Ishikawa (cell line): Measurements from ENCODE around the gene ZNF74.

Source experiments
- CEBPB ChIP-seq: IDR thresholded peaks from 2 replicates; pipeline ENCODE4 v1.6.1; 2012
- CREB1 ChIP-seq: IDR thresholded peaks from 2 replicates; pipeline ENCODE4 v1.6.1; 2012; ENCODE audit warnings: low read depth
- EGR1 ChIP-seq: IDR thresholded peaks from 2 replicates; pipeline ENCODE4 v1.6.1; 2012
- EP300 ChIP-seq: IDR thresholded peaks from 2 replicates; pipeline ENCODE4 v1.6.1; 2012; ENCODE audit warnings: borderline replicate concordance
- FOXM1 ChIP-seq: IDR thresholded peaks from 2 replicates; pipeline ENCODE4 v1.6.1; 2012; ENCODE audit warnings: low read depth, borderline replicate concordance
- MAX ChIP-seq: IDR thresholded peaks from 2 replicates; pipeline ENCODE4 v1.6.1; 2012
- RAD21 ChIP-seq: IDR thresholded peaks from 2 replicates; pipeline ENCODE4 v1.6.1; 2012; ENCODE audit warnings: low read depth
- TCF12 ChIP-seq: IDR thresholded peaks from 2 replicates; pipeline ENCODE4 v1.6.1; 2012; ENCODE audit warnings: low read depth
- TEAD4 ChIP-seq: IDR thresholded peaks from 2 replicates; pipeline ENCODE4 v1.6.1; 2012
- USF1 ChIP-seq: IDR thresholded peaks from 2 replicates; pipeline ENCODE4 v1.6.1; 2012
- YY1 ChIP-seq: IDR thresholded peaks from 2 replicates; pipeline ENCODE4 v1.6.1; 2012; ENCODE audit warnings: low read depth

- no peak for TF ChIP-seq EGR1
- TF ChIP-seq MAX: no peak
- no peak for TF ChIP-seq CREB1
- TF ChIP-seq EP300: no peak
- TF ChIP-seq USF1: no peak
- no peak for TF ChIP-seq TEAD4
- TF ChIP-seq CEBPB: no peak
- TF ChIP-seq TCF12: no peak
- no peak for TF ChIP-seq YY1
- no peak for TF ChIP-seq RAD21
- TF ChIP-seq FOXM1: no peak
These were observed 4.7 kb upstream of the ZNF74 start for GRCh38 chr22:20389288-20389687.
